ENCODE measurements around the gene ECE1. TPM values are rescaled to one million over a fixed set of nuclear protein-coding genes. Genes with fewer than 3 reads are reported as not detected.
A peak's percentile ranks its signal among the peaks of the same experiment; 100 is the strongest.

The ECE1 gene
- total RNA-seq, 2 experiments from 2014 or later, result 70.9 to 72.5 TPM

- H3K4me3 Mint-ChIP-seq, result no peak overlapping the region
- DNase-seq, result no peak
- ChIA-PET CTCF (interaction anchor here (0.7 to 4.9 kb wide), 4 partner anchors 15 to 44 kb away, joined by 3 to 23 read pairs (median 4); no protein-coding TSS in a partner anchor), POLR2A (interaction anchor here (0.7 kb wide), 1 partner anchor 31 kb away, joined by 3 read pairs; no protein-coding TSS in a partner anchor)
- no peak overlapping the region for H3K27ac Mint-ChIP-seq
- no peaks in the 10 kb centered on the region for H3K27me3 Mint-ChIP-seq (ENCODE audit: low read depth)
- peaks cover 33% of the 10 kb centered on the region for H3K36me3 Mint-ChIP-seq (ENCODE audit: low read depth)
- no peak for ATAC-seq
- H3K9me3 Mint-ChIP-seq (ENCODE audit: insufficient read depth), result no peaks in the 10 kb centered on the region
- peaks cover 15% of the 10 kb centered on the region for H3K4me1 Mint-ChIP-seq (ENCODE audit: low read depth)
Measured at GRCh38 chr1:21314743-21315396, 24.6 kb upstream of the ECE1 start.

DNA sequence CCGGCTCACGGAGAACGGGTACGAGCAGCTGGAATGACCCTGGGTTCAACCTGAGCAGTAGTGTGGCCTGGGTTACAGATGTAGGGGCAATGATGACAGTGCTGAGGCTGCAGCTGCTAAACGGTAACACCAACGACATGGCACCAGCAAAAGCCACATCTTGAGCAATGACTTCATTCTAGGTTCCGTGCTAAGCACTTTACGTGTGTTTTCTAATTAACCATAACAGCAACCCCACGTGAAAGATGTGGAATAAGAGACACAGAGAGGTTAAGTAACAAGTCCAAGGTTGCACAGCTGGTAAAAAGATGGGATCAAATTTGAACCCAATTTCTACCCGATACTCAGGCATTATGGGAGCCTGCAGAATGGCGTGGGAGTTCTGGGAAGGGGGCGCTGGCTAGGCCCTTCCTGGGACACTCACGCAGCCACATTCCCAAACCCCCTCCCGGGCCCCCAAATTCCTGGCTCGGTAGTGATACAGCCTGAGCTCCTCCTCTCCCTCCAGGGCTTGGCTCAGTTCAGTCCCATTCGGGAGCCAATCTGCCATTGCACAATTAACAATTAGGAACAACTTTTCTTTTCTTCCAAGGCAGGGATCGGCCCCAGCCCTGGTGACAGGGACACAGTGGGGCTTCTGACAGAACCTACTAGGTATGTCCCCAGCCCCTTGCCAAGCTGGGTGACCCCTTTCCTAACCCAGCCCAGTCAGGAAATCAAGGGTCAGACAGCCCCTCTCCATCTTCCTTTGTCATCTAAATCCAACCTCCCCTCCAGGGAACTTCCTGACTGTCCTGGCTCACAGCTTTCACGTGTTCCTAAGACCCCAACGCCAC lies 23.8 kb upstream of the ECE1 start:
- CTCF ChIA-PET, result interaction anchor here (0.9 to 4.9 kb wide), 7 partner anchors 9 to 59 kb away, joined by 3 to 23 read pairs (median 7); no protein-coding TSS in a partner anchor
- ATAC-seq, result no peak
- H3K36me3 Mint-ChIP-seq (ENCODE audit: low read depth), result peaks cover 31% of the 10 kb centered on the region

GRCh38 chr1:21313203-21313885 lies 23.1 kb upstream of the ECE1 start:
- H3K27ac Mint-ChIP-seq, result no peak overlapping the region

More for the DNA sequence above, 23.8 kb upstream of the ECE1 start:
- Mint-ChIP-seq H3K9me3 (ENCODE audit: insufficient read depth) (no peaks in the 10 kb centered on the region), H3K27ac (no peak overlapping the region), H3K4me3 (no peak overlapping the region), H3K27me3 (ENCODE audit: low read depth) (no peaks in the 10 kb centered on the region), H3K4me1 (ENCODE audit: low read depth) (peaks cover 21% of the 10 kb centered on the region)
- POLR2A ChIA-PET, result interaction anchor here (0.7 kb wide), 1 partner anchor 31 kb away, joined by 3 read pairs; no protein-coding TSS in a partner anchor
- DNase-seq, result no peak

DNA sequence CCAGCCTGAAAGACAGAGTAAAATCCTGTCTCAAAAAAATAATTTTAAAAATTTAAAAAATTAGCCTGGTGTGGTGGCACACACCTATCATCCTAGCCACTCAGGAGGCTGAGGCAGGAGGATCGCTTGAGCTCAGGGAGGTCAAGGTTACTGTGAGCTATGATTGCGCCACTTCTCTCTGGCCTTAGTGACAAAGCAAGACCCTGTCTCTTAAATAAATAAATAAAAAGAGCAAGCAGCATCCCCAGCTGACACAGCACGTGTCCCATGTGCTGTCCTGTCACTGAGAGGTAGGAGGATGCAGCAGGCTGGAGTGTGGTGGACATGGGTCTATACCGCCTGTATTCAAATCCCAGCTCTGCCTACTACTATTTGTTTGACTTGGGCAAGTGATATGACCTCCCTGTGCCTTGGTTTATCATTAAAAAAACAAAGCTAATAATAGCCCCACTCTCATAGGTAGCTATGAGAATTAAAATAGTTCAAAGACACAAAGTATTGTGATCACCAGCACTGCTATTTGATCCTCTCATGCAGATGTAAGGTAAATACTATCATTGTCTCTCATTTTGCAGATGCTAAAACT lies 22.2 kb upstream of the ECE1 start:
- ChIA-PET POLR2A (interaction anchor here (1.8 kb wide), 1 partner anchor 19 kb away, joined by 9 read pairs; no protein-coding TSS in a partner anchor), CTCF (interaction anchor here (1.3 to 2.6 kb wide), 7 partner anchors 11 to 56 kb away, joined by 3 to 13 read pairs (median 4); no protein-coding TSS in a partner anchor)
- DNase-seq (no peak), ATAC-seq (no peak)
- Mint-ChIP-seq H3K4me1 (ENCODE audit: low read depth) (peaks cover 32% of the 10 kb centered on the region), H3K4me3 (no peak overlapping the region), H3K36me3 (ENCODE audit: low read depth) (peaks cover 28% of the 10 kb centered on the region), H3K9me3 (ENCODE audit: insufficient read depth) (no peaks in the 10 kb centered on the region), H3K27ac (no peak overlapping the region), H3K27me3 (ENCODE audit: low read depth) (no peaks in the 10 kb centered on the region)

More at GRCh38 chr1:21313203-21313885, 23.1 kb upstream of the ECE1 start:
- CTCF ChIA-PET, result interaction anchor here (0.9 to 2.6 kb wide), 8 partner anchors 10 to 59 kb away, joined by 3 to 13 read pairs (median 4); no protein-coding TSS in a partner anchor
- no peak for ATAC-seq
- no peak for DNase-seq
- no peak overlapping the region for H3K4me3 Mint-ChIP-seq
- H3K27me3 Mint-ChIP-seq (ENCODE audit: low read depth), result no peaks in the 10 kb centered on the region
- no peaks in the 10 kb centered on the region for H3K9me3 Mint-ChIP-seq (ENCODE audit: insufficient read depth)
- H3K4me1 Mint-ChIP-seq (ENCODE audit: low read depth), result peaks cover 24% of the 10 kb centered on the region
- H3K36me3 Mint-ChIP-seq (ENCODE audit: low read depth), result peaks cover 31% of the 10 kb centered on the region
- POLR2A ChIA-PET, result interaction anchor here (1.8 kb wide), 1 partner anchor 19 kb away, joined by 9 read pairs; no protein-coding TSS in a partner anchor

- no peaks in the 10 kb centered on the region for H3K27me3 Mint-ChIP-seq (ENCODE audit: low read depth)
- ATAC-seq (no peak), DNase-seq (no peak)
- no peak overlapping the region for H3K27ac Mint-ChIP-seq
- peaks cover 19% of the 10 kb centered on the region for H3K36me3 Mint-ChIP-seq (ENCODE audit: low read depth)
- H3K4me3 Mint-ChIP-seq, result no peak overlapping the region
- ChIA-PET POLR2A (no interaction called here), CTCF (interaction anchor here (1.2 kb wide), 1 partner anchor 14 kb away, joined by 3 read pairs; no protein-coding TSS in a partner anchor)
- peaks cover 36% of the 10 kb centered on the region for H3K4me1 Mint-ChIP-seq (ENCODE audit: low read depth)
- H3K9me3 Mint-ChIP-seq (ENCODE audit: insufficient read depth), result no peaks in the 10 kb centered on the region
Measured at GRCh38 chr1:21311016-21311415, 20.8 kb upstream of the ECE1 start.

GRCh38 chr1:21308847-21309652 lies 18.8 kb upstream of the ECE1 start:
- no peak overlapping the region for H3K4me3 Mint-ChIP-seq
- ATAC-seq (no peak), DNase-seq (no peak)
- H3K27me3 Mint-ChIP-seq (ENCODE audit: low read depth), result no peaks in the 10 kb centered on the region
- CTCF ChIA-PET, result interaction anchor here (1.1 kb wide), 1 partner anchor 39 kb away, joined by 5 read pairs; no protein-coding TSS in a partner anchor
- H3K36me3 Mint-ChIP-seq (ENCODE audit: low read depth), result peaks cover 19% of the 10 kb centered on the region
- no peaks in the 10 kb centered on the region for H3K9me3 Mint-ChIP-seq (ENCODE audit: insufficient read depth)
- H3K4me1 Mint-ChIP-seq (ENCODE audit: low read depth), result peaks cover 42% of the 10 kb centered on the region
- no peak overlapping the region for H3K27ac Mint-ChIP-seq
- POLR2A ChIA-PET, result interaction anchor here (1.2 kb wide), 1 partner anchor 16 kb away, joined by 6 read pairs; no protein-coding TSS in a partner anchor

- no peaks in the 10 kb centered on the region for H3K27me3 Mint-ChIP-seq (ENCODE audit: low read depth)
- no peak overlapping the region for H3K4me3 Mint-ChIP-seq
- peak overlapping the region; percentile 55 for H3K27ac Mint-ChIP-seq
- ChIA-PET CTCF (interaction anchor here (1.1 kb wide), 1 partner anchor 38 kb away, joined by 5 read pairs; no protein-coding TSS in a partner anchor), POLR2A (interaction anchor here (1.2 kb wide), 1 partner anchor 16 kb away, joined by 6 read pairs; no protein-coding TSS in a partner anchor)
- ATAC-seq (no peak), DNase-seq (no peak)
- H3K4me1 Mint-ChIP-seq (ENCODE audit: low read depth), result peaks cover 42% of the 10 kb centered on the region
- peaks cover 19% of the 10 kb centered on the region for H3K36me3 Mint-ChIP-seq (ENCODE audit: low read depth)
- no peaks in the 10 kb centered on the region for H3K9me3 Mint-ChIP-seq (ENCODE audit: insufficient read depth)
Measured at GRCh38 chr1:21308330-21308729, 18.1 kb upstream of the ECE1 start.

DNA sequence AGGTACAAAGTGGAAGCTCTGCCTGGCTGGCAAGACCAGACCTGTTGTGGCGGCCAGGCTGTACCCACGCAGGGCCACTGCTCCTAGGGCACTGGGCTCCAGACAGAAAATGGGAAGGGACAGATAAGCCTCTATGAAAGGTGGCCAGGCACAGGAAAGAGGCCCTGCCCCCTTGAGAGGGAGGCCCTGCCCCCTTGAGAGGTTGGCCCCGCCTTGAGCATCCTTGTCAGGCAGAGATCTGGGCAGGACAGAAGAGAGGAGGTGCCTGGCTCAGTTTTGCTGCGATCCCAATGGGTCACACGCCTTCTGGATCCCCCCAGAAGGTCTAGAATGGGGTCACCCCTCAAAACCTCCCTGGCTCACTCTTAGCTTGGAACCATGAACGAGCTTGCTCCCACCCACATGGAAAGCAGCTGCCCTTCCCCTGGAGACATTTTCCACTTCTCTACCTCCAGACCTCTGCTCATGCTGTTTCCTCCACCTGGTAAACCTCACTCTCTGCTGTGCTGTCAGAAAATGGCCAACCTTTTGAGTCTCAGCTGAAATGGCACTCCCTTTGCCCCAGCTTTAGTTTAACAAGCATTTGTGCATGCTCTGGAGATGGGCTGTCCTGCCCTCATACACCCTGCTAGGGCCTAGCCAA lies 17.5 kb upstream of the ECE1 start:
- H3K36me3 Mint-ChIP-seq (ENCODE audit: low read depth), result peaks cover 19% of the 10 kb centered on the region
- DNase-seq (peak; percentile 55), ATAC-seq (peak; percentile 71)
- no peaks in the 10 kb centered on the region for H3K27me3 Mint-ChIP-seq (ENCODE audit: low read depth)
- peak overlapping the region; percentile 55 for H3K27ac Mint-ChIP-seq
- H3K4me1 Mint-ChIP-seq (ENCODE audit: low read depth), result peaks cover 48% of the 10 kb centered on the region
- no peaks in the 10 kb centered on the region for H3K9me3 Mint-ChIP-seq (ENCODE audit: insufficient read depth)
- ChIA-PET CTCF (interaction anchor here (0.6 to 1.1 kb wide), 2 partner anchors 37 to 63 kb away, joined by 3 to 5 read pairs; no protein-coding TSS in a partner anchor), POLR2A (interaction anchor here (1.2 kb wide), 1 partner anchor 15 kb away, joined by 6 read pairs; no protein-coding TSS in a partner anchor)
- H3K4me3 Mint-ChIP-seq, result no peak overlapping the region

GRCh38 chr1:21307210-21307609 lies 16.9 kb upstream of the ECE1 start:
- DNase-seq (no peak), ATAC-seq (peak; percentile 49)
- Mint-ChIP-seq H3K27ac (peak overlapping the region; percentile 63), H3K4me1 (ENCODE audit: low read depth) (peaks cover 49% of the 10 kb centered on the region), H3K4me3 (no peak overlapping the region), H3K9me3 (ENCODE audit: insufficient read depth) (no peaks in the 10 kb centered on the region), H3K36me3 (ENCODE audit: low read depth) (peaks cover 19% of the 10 kb centered on the region), H3K27me3 (ENCODE audit: low read depth) (no peaks in the 10 kb centered on the region)
- POLR2A ChIA-PET, result no interaction called here
- CTCF ChIA-PET, result interaction anchor here (0.6 kb wide), 1 partner anchor 62 kb away, joined by 3 read pairs; no protein-coding TSS in a partner anchor

- ATAC-seq (no peak), DNase-seq (no peak)
- H3K9me3 Mint-ChIP-seq (ENCODE audit: insufficient read depth), result no peaks in the 10 kb centered on the region
- ChIA-PET POLR2A (no interaction called here), CTCF (no interaction called here)
- H3K27ac Mint-ChIP-seq, result no peak overlapping the region
- no peaks in the 10 kb centered on the region for H3K27me3 Mint-ChIP-seq (ENCODE audit: low read depth)
- H3K36me3 Mint-ChIP-seq (ENCODE audit: low read depth), result peaks cover 13% of the 10 kb centered on the region
- no peak overlapping the region for H3K4me3 Mint-ChIP-seq
- H3K4me1 Mint-ChIP-seq (ENCODE audit: low read depth), result peaks cover 50% of the 10 kb centered on the region
Measured at GRCh38 chr1:21305900-21306189, 15.6 kb upstream of the ECE1 start.

Measured in activated CD8-positive, alpha-beta T cell treated with anti-CD3 and anti-CD28 coated beads, Interleukin-2, amount 10 ng/mL, durations not matched to agents 7 days and 5 days (primary cell).